ENCODE results near the gene TMEM222. TPM values are rescaled to one million over a fixed set of nuclear protein-coding genes. Genes with fewer than 3 reads are reported as not detected.
"Not testable (repeated sequence)": the region's sequence is repeated elsewhere in the genome, so short reads cannot be mapped to it uniquely, and the experiment has no call there.

TMEM222 gene
- 38.6 and 40.1 TPM in 2 replicates for total RNA-seq (ENCODE audit: low replicate concordance)
- long read RNA-seq, transcript TMEM222-211 (6 exons, 1,613 nt), result major isoform, 12 of 27 reads
- long read RNA-seq, partial matches to known transcripts, result 0 of 27 reads
- long read RNA-seq, other reads (novel, unspliced or antisense), result 10 of 27 reads

- peak; percentile 25 for TF ChIP-seq CTCF (conservative IDR thresholded peaks at IDR 0.05)
- peak; percentile 99 for DNase-seq (ENCODE audit: extremely low spot score, unreplicated experiment)
- no peaks in the 10 kb centered on the region for H3K27me3 Mint-ChIP-seq
- peak within 1 kb of the TSS; percentile 93 for H3K27ac Mint-ChIP-seq
- H3K4me1 Mint-ChIP-seq (ENCODE audit: unreplicated experiment), result peaks cover 36% of the 10 kb centered on the region
- no peaks in the 10 kb centered on the region for H3K9me3 Mint-ChIP-seq
- peak within 1 kb of the TSS; percentile 96 for H3K4me3 Mint-ChIP-seq
- no peaks in the 10 kb centered on the region for H3K36me3 Mint-ChIP-seq
These were observed at the start of gene TMEM222 for GRCh38 chr1:27321813-27322568. Gene TMEM222 (plus strand): TSS chr1:27322163. CDS start chr1:27322198, 35 bp downstream.

DNA sequence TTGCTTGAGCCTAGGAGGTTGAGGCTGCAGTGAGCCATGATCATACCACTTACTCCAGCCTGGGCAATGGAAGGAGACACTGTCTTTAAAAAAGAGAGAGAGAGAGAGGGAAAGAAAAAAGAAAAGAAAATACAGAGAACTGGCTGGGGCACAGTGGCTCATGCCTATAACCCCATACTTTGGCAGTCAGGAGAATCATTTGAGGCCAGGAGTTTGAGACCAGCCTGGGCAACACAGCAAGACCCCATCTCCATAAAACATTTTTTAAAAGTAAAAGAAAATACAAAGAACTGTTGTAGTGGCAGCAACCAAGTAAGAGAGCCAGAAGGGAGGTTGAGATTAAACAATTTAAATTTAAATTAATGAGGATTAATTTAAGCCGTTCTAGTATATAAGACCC is 47.8 kb upstream of the TMEM222 start:
- peaks cover 30% of the 10 kb centered on the region for H3K36me3 Mint-ChIP-seq
- no peak for TF ChIP-seq CTCF (conservative IDR thresholded peaks at IDR 0.05)
- no peak for DNase-seq (ENCODE audit: extremely low spot score, unreplicated experiment)
- H3K27ac Mint-ChIP-seq, result no peak overlapping the region
- peaks cover 7% of the 10 kb centered on the region for H3K9me3 Mint-ChIP-seq
- H3K4me3 Mint-ChIP-seq, result no peak overlapping the region
- H3K4me1 Mint-ChIP-seq (ENCODE audit: unreplicated experiment), result no peaks in the 10 kb centered on the region
- H3K27me3 Mint-ChIP-seq, result no peaks in the 10 kb centered on the region

DNA sequence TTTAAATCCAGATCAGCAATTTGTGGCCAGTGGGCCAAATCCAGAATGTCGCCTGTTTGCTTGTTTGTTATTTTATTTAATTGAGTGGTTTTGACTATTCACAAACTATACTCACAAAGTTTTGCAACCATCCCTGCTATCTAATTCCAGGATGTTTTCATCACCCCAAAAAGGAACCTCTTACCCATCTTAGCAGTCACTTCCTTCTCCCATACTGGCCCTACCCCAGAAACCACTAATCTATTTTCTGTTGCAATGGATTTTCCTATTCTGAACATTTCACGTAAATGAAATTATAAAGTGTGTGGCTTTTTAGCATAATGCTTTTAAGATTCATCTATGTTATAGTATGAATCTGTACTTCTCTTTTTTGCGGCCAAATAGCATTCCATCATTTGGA is 46.3 kb upstream of the TMEM222 start:
- no peak for DNase-seq (ENCODE audit: extremely low spot score, unreplicated experiment)
- Mint-ChIP-seq H3K4me1 (ENCODE audit: unreplicated experiment) (no peaks in the 10 kb centered on the region), H3K36me3 (peaks cover 27% of the 10 kb centered on the region), H3K9me3 (peaks cover 7% of the 10 kb centered on the region), H3K4me3 (no peak overlapping the region), H3K27ac (no peak overlapping the region), H3K27me3 (no peaks in the 10 kb centered on the region)
- TF ChIP-seq CTCF (conservative IDR thresholded peaks at IDR 0.05), result no peak

- Mint-ChIP-seq H3K27me3 (no peaks in the 10 kb centered on the region), H3K36me3 (peaks cover 17% of the 10 kb centered on the region), H3K4me3 (no peak overlapping the region), H3K27ac (peak overlapping the region; percentile 72), H3K4me1 (ENCODE audit: unreplicated experiment) (no peaks in the 10 kb centered on the region), H3K9me3 (no peaks in the 10 kb centered on the region)
- TF ChIP-seq CTCF (conservative IDR thresholded peaks at IDR 0.05), result peak; percentile 97
- DNase-seq (ENCODE audit: extremely low spot score, unreplicated experiment), result peak; percentile 87
These were observed 37.3 kb upstream of the TMEM222 start for GRCh38 chr1:27284425-27285273.

DNA sequence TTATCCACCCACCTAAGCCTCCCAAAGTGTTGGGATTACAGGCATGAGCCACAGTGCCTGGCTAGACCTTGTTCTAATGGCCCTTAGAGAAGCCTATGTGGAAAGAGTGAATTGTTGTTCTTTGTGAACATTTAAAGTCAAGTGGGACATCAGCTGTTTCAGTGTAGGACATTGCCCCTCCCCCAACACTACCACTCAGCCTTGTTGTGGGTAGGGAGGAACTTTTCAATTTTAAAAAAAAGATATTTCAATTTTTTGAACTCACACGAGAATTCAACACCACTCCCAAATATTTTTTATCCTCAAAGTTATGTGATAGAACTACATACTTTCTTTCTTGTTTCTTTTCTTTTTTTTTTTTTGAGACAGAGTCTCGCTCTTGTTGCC is 36.7 kb upstream of the TMEM222 start:
- Mint-ChIP-seq H3K4me1 (ENCODE audit: unreplicated experiment) (no peaks in the 10 kb centered on the region), H3K27ac (peak overlapping the region; percentile 53), H3K4me3 (no peak overlapping the region), H3K27me3 (no peaks in the 10 kb centered on the region), H3K36me3 (peaks cover 18% of the 10 kb centered on the region), H3K9me3 (no peaks in the 10 kb centered on the region)
- TF ChIP-seq CTCF (conservative IDR thresholded peaks at IDR 0.05), result no peak
- no peak for DNase-seq (ENCODE audit: extremely low spot score, unreplicated experiment)

- Mint-ChIP-seq H3K27ac (peak overlapping the region; percentile 53), H3K36me3 (peaks cover 23% of the 10 kb centered on the region)
- H3K27me3 Mint-ChIP-seq; H3K4me3 Mint-ChIP-seq; H3K9me3 Mint-ChIP-seq; DNase-seq (ENCODE audit: extremely low spot score, unreplicated experiment); H3K4me1 Mint-ChIP-seq (ENCODE audit: unreplicated experiment): not testable (repeated sequence)
These were observed 36.1 kb upstream of the TMEM222 start for GRCh38 chr1:27285821-27286220.

- H3K4me1 Mint-ChIP-seq (ENCODE audit: unreplicated experiment); H3K4me3 Mint-ChIP-seq; DNase-seq (ENCODE audit: extremely low spot score, unreplicated experiment); H3K27ac Mint-ChIP-seq; H3K27me3 Mint-ChIP-seq; H3K9me3 Mint-ChIP-seq: not testable (repeated sequence)
- H3K36me3 Mint-ChIP-seq, result peaks cover 13% of the 10 kb centered on the region
These were observed 32.8 kb upstream of the TMEM222 start for GRCh38 chr1:27289125-27289524.

Data from type B pancreatic cell (in vitro differentiated cells).